H1 (cell line): Measurements from ENCODE around the gene DAZL. TPM values are rescaled to one million over a fixed set of nuclear protein-coding genes. Genes with fewer than 3 reads are reported as not detected.

Experiments
- CTCF ChIA-PET: fragments of 300-600 bp; sonication (Branson Sonifier 250); formaldehyde crosslinking; loops from one replicate; lab custom pipeline; 2021; ENCODE audit not compliant: partially characterized antibody; lab: Charles Lee
- POLR2A ChIA-PET: fragments of 300-600 bp; sonication (Branson Sonifier 250); formaldehyde crosslinking; loops from one replicate; lab custom pipeline; 2021; ENCODE audit warnings: inconsistent platforms; ENCODE audit not compliant: partially characterized antibody; lab: Charles Lee
- DNase-seq, 2 experiments: peaks; one replicate each; pipeline versions ENCODE4 v3.0.0 to v3.0.0-alpha.2; 2010 to 2022; ENCODE audit warnings: low spot score in 2 of 2, low read depth in 1 of 2, mixed read lengths in 1 of 2
- FAIRE-seq: peaks from 2 replicates; lab custom pipeline; 2011; peaks lifted over from hg19 to GRCh38; lab: Jason Lieb, UNC
- H2AFZ ChIP-seq: 2 replicates; pipeline ENCODE4 v1.8.1; 2012; ENCODE audit warnings: low read length, inconsistent platforms
- H2AK5ac ChIP-seq: 2 replicates; pipeline ENCODE4 v1.6.1; 2013; ENCODE audit warnings: low read depth, low read length
- H2BK120ac ChIP-seq: replicated peaks from 2 replicates; pipeline ENCODE3; 2013; ENCODE audit warnings: low read depth, low read length, inconsistent platforms
- H2BK12ac ChIP-seq: 2 replicates; pipeline ENCODE4 v1.6.1; 2013; ENCODE audit warnings: low read depth, low read length
- H2BK15ac ChIP-seq: 2 replicates; pipeline ENCODE4 v1.6.1; 2013; ENCODE audit warnings: low read length
- H2BK20ac ChIP-seq: 2 replicates; pipeline ENCODE4 v1.6.1; 2013; ENCODE audit warnings: low read length
- H2BK5ac ChIP-seq: 2 replicates; pipeline ENCODE4 v1.6.1; 2013; ENCODE audit warnings: low read depth, low read length
- H3K14ac ChIP-seq: 2 replicates; pipeline ENCODE4 v1.6.1; 2013; ENCODE audit warnings: inconsistent platforms; ENCODE audit not compliant: insufficient read length
- H3K18ac ChIP-seq: 2 replicates; pipeline ENCODE4 v1.6.1; 2013; ENCODE audit warnings: low read length; ENCODE audit errors: extremely low read depth
- H3K23ac ChIP-seq: 2 replicates; pipeline ENCODE4 v1.6.1; 2013; ENCODE audit warnings: inconsistent platforms; ENCODE audit not compliant: insufficient read length
- H3K23me2 ChIP-seq: 2 replicates; pipeline ENCODE4 v1.6.1; 2013; ENCODE audit warnings: low read depth, low read length
- H3K27ac ChIP-seq: 2 replicates; pipeline ENCODE4 v1.6.1; 2011; ENCODE audit warnings: low read depth, low read length, inconsistent platforms
- H3K27me3 ChIP-seq, 4 experiments: replicated peaks in 1 of 4; 1 replicate in 1 of 4; 2 replicates in 3 of 4; pipeline versions ENCODE4 v1.6.1 to v1.8.1; 2011 to 2013; ENCODE audit warnings: low read length in 3 of 4, mild to moderate bottlenecking in 3 of 4, inconsistent platforms in 2 of 4, mixed read lengths in 2 of 4, moderate library complexity in 1 of 4; ENCODE audit not compliant: control insufficient read depth in 3 of 4, insufficient read depth in 3 of 4; ENCODE audit errors: extremely low read depth in 1 of 4
- H3K36me3 ChIP-seq, 4 experiments: 2 replicates each; pipeline versions ENCODE4 v1.6.1 to v1.8.1; 2011 to 2013; ENCODE audit warnings: mild to moderate bottlenecking in 4 of 4, low read length in 3 of 4, moderate library complexity in 2 of 4, control low read depth in 1 of 4, inconsistent platforms in 1 of 4; ENCODE audit not compliant: insufficient read depth in 4 of 4, control insufficient read depth in 2 of 4
- H3K4ac ChIP-seq: replicated peaks from 2 replicates; pipeline ENCODE3; 2013; ENCODE audit warnings: low read length, low read depth, mixed read lengths, inconsistent platforms; ENCODE audit not compliant: insufficient read length
- H3K4me1 ChIP-seq, 4 experiments: replicated peaks in 1 of 4; 1 replicate in 1 of 4; 2 replicates in 3 of 4; pipeline versions ENCODE4 v1.6.1 to v1.8.1; 2011 to 2013; ENCODE audit warnings: low read length in 3 of 4, inconsistent platforms in 2 of 4, mixed read lengths in 1 of 4; ENCODE audit not compliant: insufficient read depth in 4 of 4, control insufficient read depth in 3 of 4
- H3K4me2 ChIP-seq, 2 experiments: 2 replicates each; pipeline versions ENCODE4 v1.6.1 to v1.8.1; 2011 to 2013; ENCODE audit warnings: low read depth in 2 of 2, low read length in 2 of 2, control low read depth in 1 of 2, inconsistent platforms in 1 of 2, mild to moderate bottlenecking in 1 of 2; ENCODE audit not compliant: insufficient read depth in 1 of 2
- H3K4me3 ChIP-seq, 4 experiments: fragments of 200-600, 300-600 bp in 1 of 4; sonication (generic), shearing (Covaris generic), sonication (Bioruptor Twin) in 1 of 4; 2 replicates each; pipeline versions ENCODE4 v1.5.1 to v1.8.1; 2011 to 2016; ENCODE audit warnings: low read length in 4 of 4, low read depth in 3 of 4, control low read depth in 2 of 4, inconsistent platforms in 2 of 4, mild to moderate bottlenecking in 2 of 4, mixed read lengths in 1 of 4, moderate library complexity in 1 of 4; ENCODE audit not compliant: insufficient read depth in 2 of 4; ENCODE audit errors: extremely low read depth in 1 of 4
- H3K56ac ChIP-seq: replicated peaks from 2 replicates; pipeline ENCODE3; 2013; ENCODE audit warnings: low read depth, mild to moderate bottlenecking, mixed read lengths, low read length, inconsistent platforms; ENCODE audit not compliant: insufficient read length
- H3K79me1 ChIP-seq: 2 replicates; pipeline ENCODE4 v1.6.1; 2013; ENCODE audit warnings: low read depth, low read length, control low read depth
- H3K79me2 ChIP-seq, 2 experiments: 2 replicates each; pipeline versions ENCODE4 v1.6.1 to v1.8.1; 2012 to 2013; ENCODE audit warnings: low read length in 2 of 2, mild to moderate bottlenecking in 2 of 2, inconsistent platforms in 1 of 2; ENCODE audit not compliant: insufficient read depth in 2 of 2, control insufficient read depth in 1 of 2
- H3K9ac ChIP-seq, 4 experiments: replicated peaks in 1 of 4; 1 replicate in 1 of 4; 2 replicates in 3 of 4; pipeline versions ENCODE4 v1.6.1 to v1.8.1; 2011 to 2013; ENCODE audit warnings: low read depth in 3 of 4, low read length in 3 of 4, control low read depth in 2 of 4, mild to moderate bottlenecking in 2 of 4, moderate library complexity in 2 of 4, inconsistent platforms in 1 of 4; ENCODE audit errors: extremely low read depth in 1 of 4
- H3K9me3 ChIP-seq, 2 experiments: 2 replicates each; pipeline versions ENCODE4 v1.6.1 to v1.8.1; 2012 to 2013; ENCODE audit warnings: mild to moderate bottlenecking in 2 of 2, moderate library complexity in 2 of 2, control low read depth in 1 of 2, inconsistent platforms in 1 of 2, low read depth in 1 of 2, low read length in 1 of 2, mixed read lengths in 1 of 2; ENCODE audit not compliant: insufficient read depth in 2 of 2
- H4K20me1 ChIP-seq, 2 experiments: replicated peaks in 1 of 2; 2 replicates each; pipeline versions ENCODE3 to v1.8.1; 2011 to 2013; ENCODE audit warnings: inconsistent platforms in 2 of 2, low read length in 2 of 2, mild to moderate bottlenecking in 1 of 2; ENCODE audit not compliant: insufficient read depth in 2 of 2, control insufficient read depth in 1 of 2
- H4K5ac ChIP-seq: 2 replicates; pipeline ENCODE4 v1.6.1; 2013; ENCODE audit warnings: low read length, low read depth, mixed read lengths, inconsistent platforms; ENCODE audit not compliant: insufficient read length
- H4K8ac ChIP-seq: 2 replicates; pipeline ENCODE4 v1.8.0; 2013; ENCODE audit warnings: mild to moderate bottlenecking, moderate library complexity, low read length, inconsistent platforms; ENCODE audit not compliant: insufficient read depth; ENCODE audit errors: extremely low read depth
- H4K91ac ChIP-seq: replicated peaks from 2 replicates; pipeline ENCODE3; 2013; ENCODE audit warnings: low read length, mixed read lengths, inconsistent platforms; ENCODE audit not compliant: insufficient read length
- ASH2L ChIP-seq: fragments of 200-600, 300-600 bp; sonication (generic); IDR thresholded peaks from one replicate; pipeline ENCODE4 v1.7.1; 2017; ENCODE audit warnings: low read length
- ATF3 ChIP-seq: IDR thresholded peaks from 2 replicates; pipeline ENCODE4 v1.6.1; 2011; ENCODE audit warnings: low read depth, mild to moderate bottlenecking, low read length; ENCODE audit not compliant: insufficient read depth
- BRCA1 ChIP-seq: IDR thresholded peaks from 2 replicates; pipeline ENCODE4 v1.6.1; 2012; ENCODE audit warnings: low read depth, low read length, improper control_type of control experiment
- CTBP2 ChIP-seq: IDR thresholded peaks from 2 replicates; pipeline ENCODE4 v1.7.0; 2011; ENCODE audit warnings: borderline replicate concordance, mild to moderate bottlenecking, moderate library complexity, mixed read lengths, low read length; ENCODE audit not compliant: insufficient read depth, insufficient read length
- GTF2F1 ChIP-seq: IDR thresholded peaks from 2 replicates; pipeline ENCODE4 v1.6.1; 2012; ENCODE audit warnings: low read depth, low read length, improper control_type of control experiment, borderline replicate concordance
- JUN ChIP-seq: IDR thresholded peaks from 2 replicates; pipeline ENCODE4 v1.6.1; 2011; ENCODE audit warnings: low read depth, mild to moderate bottlenecking, improper control_type of control experiment, low read length
- KDM5A ChIP-seq: fragments of 200-600 bp; IDR thresholded peaks from 2 replicates; pipeline ENCODE4 v1.7.1; 2012; ENCODE audit warnings: mild to moderate bottlenecking, low read length, inconsistent platforms, mixed read lengths
- TEAD4 ChIP-seq: IDR thresholded peaks from 2 replicates; pipeline ENCODE4 v1.6.1; 2012; ENCODE audit warnings: low read depth, low read length, inconsistent platforms, mixed read lengths
- WGBS, 2 experiments: shearing (Covaris generic) in 1 of 2; methylation state at CpG; one replicate each; pipeline versions ENCODE4 v1.1.6 to v1.1.7; 2013 to 2015; ENCODE audit warnings: low lambda C conversion rate in 2 of 2, mixed read lengths in 2 of 2, inconsistent platforms in 1 of 2, low coverage in 1 of 2, missing lambda C conversion rate in 1 of 2; ENCODE audit not compliant: insufficient replicate concordance in 2 of 2, insufficient coverage in 1 of 2, insufficient read length in 1 of 2; ENCODE audit errors: extremely low coverage in 1 of 2, missing lambda C conversion rate in 1 of 2; 5-methylcytosine and 5-hydroxymethylcytosine counted together
- polyA plus RNA-seq, 7 experiments: library from polyadenylated mRNA; depleted of rRNA in 3 of 7; stranded (reverse) in 5 of 7; unstranded in 2 of 7; fragments of >200 nt in 5 of 7; fragments of 200-250 nt in 2 of 7; gene quantifications; 1 replicate in 5 of 7; 2 replicates in 1 of 7; 4 replicates in 1 of 7; pipeline versions ENCODE4 v1.2.1 to v1.2.3, GENCODE V29; 2011 to 2013; ENCODE audit warnings: missing spikeins in 2 of 7, mixed read lengths in 2 of 7
- total RNA-seq: library from RNA; stranded (reverse); fragmentation: NEBNext Ultra II Directional; extraction: Animal tissue kit (Norgen Biotek cat#: 25700); gene quantifications from 2 replicates; pipeline ENCODE4 v1.2.1, GENCODE V29; 2021

DAZL gene
- total and polyA plus RNA-seq, 2 of the 8 experiments (the other 6 are each of a cell fraction or from before 2014, with no cell fraction given) = 3.4 to 5.9 TPM

GRCh38 chr3:16601537-16602005 lies 3.7 kb downstream of the DAZL start:
- 30% methylated on average over 3 of the region's 3 CpGs; no CpG with 5 or more reads in 1 of the 2 experiments for WGBS, 2 experiments

More at GRCh38 chr3:16601537-16602005, 3.7 kb downstream of the DAZL start:
- H3K23me2 ChIP-seq = no peaks in the 10 kb centered on the region
- no peak overlapping the region for H2BK15ac ChIP-seq
- no peak overlapping the region for H4K8ac ChIP-seq
- no peak overlapping the region for H2BK120ac ChIP-seq
- no peak overlapping the region for H3K23ac ChIP-seq
- no peak overlapping the region for H4K91ac ChIP-seq
- no peak overlapping the region for H2AFZ ChIP-seq
- H3K9ac ChIP-seq = no peak overlapping the region
- no peak for DNase-seq
- H2AK5ac ChIP-seq = no peak overlapping the region
- peaks cover 0 to 5% (median 2%) of the 10 kb centered on the region in 4 experiments; a peak in 2 of 7 replicates for H3K4me1 ChIP-seq
- FAIRE-seq = no peak
- H3K27me3 ChIP-seq = no peaks in the 10 kb centered on the region
- peaks cover 0 to 13% (median 0%) of the 10 kb centered on the region in 4 experiments; a peak in 2 of 8 replicates for H3K36me3 ChIP-seq
- no peak overlapping the region for H3K4me3 ChIP-seq
- CTCF ChIA-PET = interaction anchor here (0.6 to 4.7 kb wide), 27 partner anchors 9 to 822 kb away, joined by 3 to 30 read pairs (median 4); partner anchors contain the start of gene PLCL2
- peak overlapping the region; percentile 99 for H4K5ac ChIP-seq
- H3K56ac ChIP-seq = no peak overlapping the region
- H3K4ac ChIP-seq = no peak overlapping the region
- no peak overlapping the region for H2BK5ac ChIP-seq
- peaks cover 0 to 16% of the 10 kb centered on the region in 2 experiments; a peak in 1 of 4 replicates for H3K9me3 ChIP-seq
- no peak overlapping the region for H2BK20ac ChIP-seq
- POLR2A ChIA-PET = interaction anchor here (0.7 kb wide), 1 partner anchor 605 kb away, joined by 3 read pairs; no protein-coding TSS in a partner anchor
- H2BK12ac ChIP-seq = no peak overlapping the region
- no peaks in the 10 kb centered on the region for H4K20me1 ChIP-seq
- H3K27ac ChIP-seq = no peak overlapping the region
- H3K79me2 ChIP-seq = no peaks in the 10 kb centered on the region
- no peaks in the 10 kb centered on the region for H3K79me1 ChIP-seq
- no peak overlapping the region for H3K4me2 ChIP-seq
- no peak overlapping the region for H3K14ac ChIP-seq
- H3K18ac ChIP-seq = no peak overlapping the region
- TF ChIP-seq TEAD4 (no peak), BRCA1 (no peak), JUN (no peak), KDM5A (no peak), GTF2F1 (no peak), CTBP2 (no peak), ATF3 (no peak), ASH2L (no peak)
